GM21381 (cell line): Measurements from ENCODE around the gene ZNF485.

ENCODE experiments used
- ATAC-seq: cut with Tn5 transposase; IDR thresholded peaks from one replicate; pipeline ENCODE4 v1.9.1; 2021; ENCODE audit warnings: mild to moderate bottlenecking, moderate library complexity; ENCODE audit not compliant: unreplicated experiment

Gene ZNF485

DNA sequence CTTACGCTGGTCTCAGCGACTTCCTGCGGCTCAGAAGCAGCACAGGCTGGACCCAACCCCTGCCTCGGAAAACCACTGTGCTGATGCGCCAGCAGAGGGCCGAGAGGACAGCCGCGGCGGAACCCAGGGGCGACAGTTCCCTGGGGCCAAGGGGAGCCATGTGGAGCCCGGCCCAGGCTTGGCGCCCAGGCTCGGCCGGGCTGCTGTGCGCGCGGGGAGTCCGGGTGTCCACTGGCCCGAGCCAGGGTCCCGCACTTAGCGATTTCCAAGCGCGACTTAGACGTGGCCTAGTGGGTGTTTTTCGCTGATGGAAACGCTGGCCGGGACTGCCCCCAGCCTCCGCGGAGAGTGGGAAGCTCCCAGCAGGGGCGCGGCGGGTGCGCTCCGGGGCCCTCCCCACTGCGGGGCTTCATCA is 61.1 kb downstream of the ZNF485 start:
- ATAC-seq: no peak
